ENCODE results near the gene ALOX5AP. TPM values are rescaled to one million over a fixed set of nuclear protein-coding genes. Genes with fewer than 3 reads are reported as not detected.

The ALOX5AP gene
- total RNA-seq, 6 donors from 2014 or later = 36.7 to 298 (median 151) TPM

GRCh38 chr13:30718661-30719524 is 16.4 kb upstream of the ALOX5AP start:
- no peaks in the 10 kb centered on the region for H3K36me3 ChIP-seq
- H3K4me3 ChIP-seq = no peak overlapping the region
- 88 to 89% methylated on average over 9 of the region's 9 CpGs for WGBS, 2 donors
- peak in 1 of 2 donors; percentile 54 for DNase-seq
- peaks cover 3 to 22% (median 14%) of the 10 kb centered on the region in 4 donors for H3K4me1 ChIP-seq
- no peak overlapping the region for H3K27ac ChIP-seq
- H3K27me3 ChIP-seq = no peaks in the 10 kb centered on the region
- ATAC-seq (ENCODE audit: low FRiP score in 2 of 2) = peak; percentile 11 to 78
- H3K9me3 ChIP-seq = no peaks in the 10 kb centered on the region
- TF ChIP-seq CTCF (IDR thresholded peaks at IDR 0.05) (no peak), POLR2A (IDR thresholded peaks at IDR 0.05) (no peak), EP300 (IDR thresholded peaks at IDR 0.05) (no peak), POLR2AphosphoS5 (IDR thresholded peaks at IDR 0.05) (peak; percentile 24 to 32)

- Histone ChIP-seq H3K27ac (no peak overlapping the region), H3K4me3 (no peak overlapping the region), H3K4me1 (peaks cover 0 to 20% (median 14%) of the 10 kb centered on the region in 4 donors), H3K27me3 (no peaks in the 10 kb centered on the region), H3K9me3 (no peaks in the 10 kb centered on the region), H3K36me3 (no peaks in the 10 kb centered on the region)
- WGBS, 2 donors = 79% methylated on average over 4 of the region's 4 CpGs
- no peak for DNase-seq
- TF ChIP-seq EP300 (IDR thresholded peaks at IDR 0.05) = no peak
- no peak for TF ChIP-seq POLR2AphosphoS5 (IDR thresholded peaks at IDR 0.05)
- no peak for TF ChIP-seq POLR2A (IDR thresholded peaks at IDR 0.05)
- no peak for TF ChIP-seq CTCF (IDR thresholded peaks at IDR 0.05)
- ATAC-seq (ENCODE audit: low FRiP score in 2 of 2) = no peak
Measured at GRCh38 chr13:30719525-30719914, 15.8 kb upstream of the ALOX5AP start.

GRCh38 chr13:30720172-30720869 is 15.0 kb upstream of the ALOX5AP start:
- ATAC-seq (ENCODE audit: low FRiP score in 2 of 2) = peak in 1 of 2 donors; percentile 54
- Histone ChIP-seq H3K27ac (no peak overlapping the region), H3K4me3 (no peak overlapping the region), H3K36me3 (no peaks in the 10 kb centered on the region), H3K4me1 (peaks cover 0 to 15% (median 9%) of the 10 kb centered on the region in 4 donors), H3K9me3 (no peaks in the 10 kb centered on the region), H3K27me3 (no peaks in the 10 kb centered on the region)
- TF ChIP-seq POLR2AphosphoS5 (IDR thresholded peaks at IDR 0.05) (no peak), EP300 (IDR thresholded peaks at IDR 0.05) (no peak), CTCF (IDR thresholded peaks at IDR 0.05) (no peak), POLR2A (IDR thresholded peaks at IDR 0.05) (no peak)
- DNase-seq = no peak
- WGBS, 2 donors = 64 to 76% methylated on average over 3 of the region's 3 CpGs

- no peaks in the 10 kb centered on the region for H3K36me3 ChIP-seq
- no peaks in the 10 kb centered on the region for H3K9me3 ChIP-seq
- no peaks in the 10 kb centered on the region for H3K27me3 ChIP-seq
- peaks cover 0 to 11% (median 5%) of the 10 kb centered on the region in 4 donors for H3K4me1 ChIP-seq
- ATAC-seq (ENCODE audit: low FRiP score in 2 of 2) (no peak), DNase-seq (no peak)
- H3K4me3 ChIP-seq = no peak overlapping the region
- TF ChIP-seq POLR2A (IDR thresholded peaks at IDR 0.05) = no peak
- TF ChIP-seq POLR2AphosphoS5 (IDR thresholded peaks at IDR 0.05) = no peak
- TF ChIP-seq CTCF (IDR thresholded peaks at IDR 0.05) = no peak
- TF ChIP-seq EP300 (IDR thresholded peaks at IDR 0.05) = no peak
- WGBS, 2 donors = 73 to 78% methylated on average over 4 of the region's 4 CpGs
- H3K27ac ChIP-seq = no peak overlapping the region
Measured at GRCh38 chr13:30721936-30722335, 13.4 kb upstream of the ALOX5AP start.

All from upper lobe of left lung (tissue), 6 donors.